Keratinocyte (primary cell): ENCODE data around the gene TRH.

Source experiments
- EZH2 ChIP-seq: IDR thresholded peaks from one replicate; pipeline ENCODE4 v1.6.1; 2012; ENCODE audit warnings: inconsistent platforms, mild to moderate bottlenecking, low read length, moderate library complexity
- TF ChIP-seq, protein P1 (sequence below), 3 experiments: IDR thresholded peaks in 1 of 3; conservative IDR thresholded peaks in 1 of 3; optimal IDR thresholded peaks in 1 of 3; 2 replicates in 2 of 3; 3 replicates in 1 of 3; pipeline versions ENCODE3 to v1.5.1; 2011; ENCODE audit warnings: low read length in 3 of 3, mild to moderate bottlenecking in 3 of 3, moderate library complexity in 2 of 3, control low read depth in 1 of 3, inconsistent platforms in 1 of 3; ENCODE audit not compliant: insufficient read depth in 2 of 3; ENCODE audit errors: extremely low read depth in 1 of 3

DNA sequence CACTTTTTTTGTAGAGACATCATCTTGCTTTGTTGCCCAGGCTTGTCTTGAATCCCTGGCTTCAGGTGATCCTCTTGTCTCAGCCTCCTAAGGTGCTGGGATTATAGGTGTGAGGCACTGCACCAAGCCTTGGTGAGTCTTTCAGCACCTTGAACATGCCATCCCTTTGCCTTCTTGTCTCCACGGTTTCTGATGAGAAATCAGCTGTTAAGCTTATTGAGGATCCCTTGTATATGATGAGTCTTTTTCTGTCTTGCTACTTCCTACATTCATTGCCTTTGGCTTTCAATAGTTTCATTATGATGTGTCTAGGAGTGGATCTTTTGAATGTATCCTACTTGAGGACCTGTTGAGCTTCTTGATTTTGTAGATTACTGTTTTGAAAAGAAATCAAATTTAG is 45.1 kb upstream of the TRH start:
- TF ChIP-seq, protein P1, sequence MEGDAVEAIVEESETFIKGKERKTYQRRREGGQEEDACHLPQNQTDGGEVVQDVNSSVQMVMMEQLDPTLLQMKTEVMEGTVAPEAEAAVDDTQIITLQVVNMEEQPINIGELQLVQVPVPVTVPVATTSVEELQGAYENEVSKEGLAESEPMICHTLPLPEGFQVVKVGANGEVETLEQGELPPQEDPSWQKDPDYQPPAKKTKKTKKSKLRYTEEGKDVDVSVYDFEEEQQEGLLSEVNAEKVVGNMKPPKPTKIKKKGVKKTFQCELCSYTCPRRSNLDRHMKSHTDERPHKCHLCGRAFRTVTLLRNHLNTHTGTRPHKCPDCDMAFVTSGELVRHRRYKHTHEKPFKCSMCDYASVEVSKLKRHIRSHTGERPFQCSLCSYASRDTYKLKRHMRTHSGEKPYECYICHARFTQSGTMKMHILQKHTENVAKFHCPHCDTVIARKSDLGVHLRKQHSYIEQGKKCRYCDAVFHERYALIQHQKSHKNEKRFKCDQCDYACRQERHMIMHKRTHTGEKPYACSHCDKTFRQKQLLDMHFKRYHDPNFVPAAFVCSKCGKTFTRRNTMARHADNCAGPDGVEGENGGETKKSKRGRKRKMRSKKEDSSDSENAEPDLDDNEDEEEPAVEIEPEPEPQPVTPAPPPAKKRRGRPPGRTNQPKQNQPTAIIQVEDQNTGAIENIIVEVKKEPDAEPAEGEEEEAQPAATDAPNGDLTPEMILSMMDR (optimal IDR thresholded peaks at IDR 0.05 in 1 of 3, IDR thresholded peaks at IDR 0.05 in 1 of 3, conservative IDR thresholded peaks at IDR 0.05 in 1 of 3; ENCODE audit: extremely low read depth in 1 of 3, insufficient read depth in 2 of 3, low read length in 3 of 3) = no peak
- TF ChIP-seq EZH2 = no peak
